ENCODE results near the gene OTOF. TPM values are rescaled to one million over a fixed set of nuclear protein-coding genes. Genes with fewer than 3 reads are reported as not detected.
A peak's percentile ranks its signal among the peaks of the same experiment; 100 is the strongest.

Gene OTOF
- total and polyA plus RNA-seq, 9 of the 15 experiments (the other 6 are each of a cell fraction or from before 2014, with no cell fraction given), result 0.03 to 0.11 (median 0.06) TPM; not detected in 5

DNA sequence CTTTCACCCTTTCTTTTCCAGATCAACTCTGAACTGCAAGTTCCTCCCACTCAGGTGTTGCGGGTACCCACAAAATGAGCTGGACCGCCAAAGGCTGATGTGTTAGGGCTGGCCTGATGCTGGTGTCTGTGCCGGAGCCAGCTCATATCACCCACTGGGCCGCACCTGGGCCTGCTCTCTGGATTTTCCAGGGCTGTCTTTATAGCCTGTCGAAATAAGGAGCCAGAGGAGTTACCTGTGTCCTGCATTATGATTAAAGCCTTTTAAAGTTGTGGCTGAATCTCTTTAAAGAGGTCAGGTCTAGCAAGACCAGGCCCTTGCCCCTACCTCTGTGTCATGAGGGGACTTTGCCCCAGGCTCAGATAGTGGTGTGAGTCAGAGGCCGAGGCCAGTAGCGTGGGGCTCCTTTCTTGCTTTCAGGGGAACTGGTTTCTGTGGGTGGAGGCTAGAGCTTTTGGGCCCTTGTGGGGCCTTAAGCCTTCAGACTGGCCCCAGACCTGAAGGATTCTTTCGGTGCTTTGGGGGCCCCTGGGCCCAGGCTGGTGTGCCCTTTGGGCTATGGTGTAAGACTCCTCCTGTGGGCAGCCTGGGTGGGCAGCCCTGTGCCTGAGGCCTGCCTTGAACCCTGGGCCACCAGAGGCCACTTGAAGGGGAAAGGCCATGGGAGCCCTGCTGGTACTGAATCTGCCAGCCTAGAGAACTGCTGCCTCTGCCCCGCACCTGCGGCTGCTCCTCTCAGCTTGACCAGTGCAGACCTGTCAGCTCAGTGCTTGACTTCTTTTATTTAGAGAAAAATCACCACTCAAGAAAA lies 21.3 kb downstream of the OTOF start:
- Histone ChIP-seq H3K36me3 (ENCODE audit: control insufficient read depth, insufficient read depth, low read length) (no peaks in the 10 kb centered on the region), H3K4me3 (no peak overlapping the region), H3K9me1 (ENCODE audit: control insufficient read depth, insufficient read depth, low read length) (no peaks in the 10 kb centered on the region), H3K4me2 (ENCODE audit: insufficient read depth, low read length) (no peak overlapping the region), H3K9ac (ENCODE audit: insufficient read depth in 1 of 2, low read depth in 2 of 2, low read length in 2 of 2) (peak overlapping the region in 1 of 2 experiments; percentile 66; a peak in 1 of 4 replicates), H3K4me1 (replicated peaks in 1 of 2; ENCODE audit: control insufficient read depth in 2 of 2, insufficient read depth in 2 of 2, low read length in 2 of 2) (peaks cover 0 to 31% of the 10 kb centered on the region in 2 experiments; a peak in 2 of 5 replicates), H2AFZ (ENCODE audit: low read depth, low read length) (no peak overlapping the region), H3K27me3 (ENCODE audit: control insufficient read depth in 2 of 2, insufficient read depth in 2 of 2, low read length in 2 of 2) (peaks cover 0 to 20% of the 10 kb centered on the region in 2 experiments; a peak in 3 of 5 replicates), H3K79me2 (ENCODE audit: control insufficient read depth, insufficient read depth, low read length) (no peaks in the 10 kb centered on the region), H4K20me1 (replicated peaks; ENCODE audit: control insufficient read depth, insufficient read depth, low read length) (no peaks in the 10 kb centered on the region), H3K9me3 (replicated peaks; ENCODE audit: control insufficient read depth, insufficient read depth, low read depth, low read length) (no peaks in the 10 kb centered on the region), H3K27ac (ENCODE audit: extremely low read depth, low read depth, low read length) (no peak overlapping the region)
- CTCF ChIA-PET (ENCODE audit: low intra/inter-chr PET ratio), result no interaction called here
- ATAC-seq (no peak), FAIRE-seq (no peak), DNase-seq (ENCODE audit: extremely low read depth in 1 of 4, low spot score in 3 of 4) (no peak)
- in situ Hi-C loops (cut with MboI), result no loop called here
- POLR2A ChIA-PET, result interaction anchor here (0.5 kb wide), 1 partner anchor 11 kb away, joined by 3 read pairs; no protein-coding TSS in a partner anchor
- intact Hi-C loops (cut with micrococcal nuclease), result no loop called here
- BruUV-seq (replicated peaks), result no TSS peak
- TF ChIP-seq NFE2 (IDR thresholded peaks at IDR 0.05; ENCODE audit: low read depth) (no peak), FOSL1 (tag; conservative IDR thresholded peaks at IDR 0.05) (peak; percentile 56), DMBX1 (CRISPR knock-in tag; IDR thresholded peaks at IDR 0.05; ENCODE audit: borderline replicate concordance) (no peak)
- 56% methylated on average over 10 of the region's 10 CpGs for WGBS (ENCODE audit: insufficient coverage, low coverage, missing lambda C conversion rate)
